Glutamatergic neuron (in vitro differentiated cells): Measurements from ENCODE around the gene TLE1. TPM values are rescaled to one million over a fixed set of nuclear protein-coding genes. Genes with fewer than 3 reads are reported as not detected.

ENCODE experiments used
- DNase-seq: peaks from one replicate; pipeline ENCODE4 v3.0.0; 2022
- H3K27ac Mint-ChIP-seq: one replicate; pipeline ENCODE4 v1.8.0; 2020; ENCODE audit warnings: mild to moderate bottlenecking, mixed read lengths, inconsistent platforms; ENCODE audit not compliant: unreplicated experiment
- H3K27me3 Mint-ChIP-seq: one replicate; pipeline ENCODE4 v1.8.0; 2020; ENCODE audit warnings: mild to moderate bottlenecking, moderate library complexity, mixed read lengths, inconsistent platforms; ENCODE audit not compliant: unreplicated experiment
- H3K36me3 Mint-ChIP-seq: one replicate; pipeline ENCODE4 v1.8.0; 2020; ENCODE audit warnings: mild to moderate bottlenecking, mixed read lengths, inconsistent platforms; ENCODE audit not compliant: unreplicated experiment
- H3K4me1 Mint-ChIP-seq: one replicate; pipeline ENCODE4 v1.8.0; 2020; ENCODE audit warnings: mild to moderate bottlenecking, low read depth, mixed read lengths, inconsistent platforms; ENCODE audit not compliant: unreplicated experiment
- H3K4me3 Mint-ChIP-seq: one replicate; pipeline ENCODE4 v1.8.0; 2020; ENCODE audit warnings: mild to moderate bottlenecking, mixed read lengths, inconsistent platforms; ENCODE audit not compliant: unreplicated experiment
- H3K9me3 Mint-ChIP-seq: one replicate; pipeline ENCODE4 v1.8.0; 2020; ENCODE audit warnings: mild to moderate bottlenecking, moderate library complexity, mixed read lengths, inconsistent platforms; ENCODE audit not compliant: unreplicated experiment
- CTCF ChIP-seq: fragments of 200-600 bp; sonication (generic); IDR thresholded peaks from one replicate; pipeline ENCODE4 v1.5.0; 2021; ENCODE audit not compliant: partially characterized antibody, unreplicated experiment
- total RNA-seq: library from RNA; stranded (reverse); fragmentation: NEBNext Ultra II Directional; extraction: Animal tissue kit (Norgen Biotek cat#: 25700); gene quantifications from one replicate; pipeline ENCODE4 v1.2.1, GENCODE V29; 2021; ENCODE audit not compliant: unreplicated experiment

The TLE1 gene
- total RNA-seq, 1 donor from 2014 or later: 345 TPM

DNA sequence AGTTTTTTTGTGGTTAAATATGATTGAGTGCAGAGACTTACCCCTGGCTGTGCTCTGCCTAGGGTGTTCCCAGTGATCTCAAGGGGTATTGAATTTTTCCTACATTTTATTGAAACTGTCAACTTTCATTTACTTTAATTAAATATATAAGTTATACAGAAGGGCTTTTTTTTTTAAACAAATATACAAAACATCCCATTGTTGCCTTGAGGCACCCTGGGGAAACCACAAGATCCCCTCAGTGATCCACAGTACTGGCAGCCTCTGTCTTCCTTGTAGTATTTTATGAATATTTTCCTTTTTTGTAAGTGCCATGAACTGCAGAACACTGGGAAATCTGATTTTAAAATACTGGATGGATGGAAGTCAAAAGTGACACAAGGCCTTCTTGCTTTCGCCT lies 123.7 kb downstream of the TLE1 start:
- no peak for DNase-seq
- Mint-ChIP-seq H3K36me3 (no peaks in the 10 kb centered on the region), H3K9me3 (peaks cover 13% of the 10 kb centered on the region), H3K4me3 (no peak overlapping the region), H3K4me1 (peaks cover 28% of the 10 kb centered on the region), H3K27ac (no peak overlapping the region), H3K27me3 (peaks cover 9% of the 10 kb centered on the region)
- no peak for TF ChIP-seq CTCF

DNA sequence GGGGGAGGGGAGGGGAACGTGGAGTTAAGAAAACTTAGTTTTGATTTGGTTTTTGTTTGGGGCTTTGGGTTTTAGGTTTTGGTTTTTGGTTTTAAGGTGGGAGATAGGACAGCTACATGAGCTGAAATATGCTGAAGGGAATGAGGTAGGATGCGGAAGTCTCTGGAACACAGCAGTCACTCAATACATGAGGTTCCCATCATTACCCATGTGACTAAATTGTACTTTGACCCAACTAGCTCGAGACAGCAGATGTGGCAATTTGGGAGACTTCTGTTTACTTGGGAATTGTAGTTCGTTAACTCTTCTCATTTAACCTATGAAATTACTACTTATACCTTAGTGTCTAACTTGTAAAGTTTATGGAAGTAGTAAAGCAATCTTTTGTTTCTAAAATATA lies 124.2 kb downstream of the TLE1 start:
- Mint-ChIP-seq H3K9me3 (peaks cover 13% of the 10 kb centered on the region), H3K27ac (no peak overlapping the region), H3K4me3 (no peak overlapping the region), H3K36me3 (no peaks in the 10 kb centered on the region), H3K4me1 (peaks cover 28% of the 10 kb centered on the region), H3K27me3 (peaks cover 9% of the 10 kb centered on the region)
- TF ChIP-seq CTCF: no peak
- DNase-seq: no peak

- TF ChIP-seq CTCF: no peak
- peaks cover 30% of the 10 kb centered on the region for H3K4me1 Mint-ChIP-seq
- no peak for DNase-seq
- H3K36me3 Mint-ChIP-seq: no peaks in the 10 kb centered on the region
- no peak overlapping the region for H3K27ac Mint-ChIP-seq
- H3K27me3 Mint-ChIP-seq: peaks cover 9% of the 10 kb centered on the region
- H3K9me3 Mint-ChIP-seq: peaks cover 13% of the 10 kb centered on the region
- H3K4me3 Mint-ChIP-seq: no peak overlapping the region
Measured at GRCh38 chr9:81564632-81565031, 124.7 kb downstream of the TLE1 start.

GRCh38 chr9:81563739-81564138 lies 125.6 kb downstream of the TLE1 start:
- no peak for DNase-seq
- peaks cover 13% of the 10 kb centered on the region for H3K9me3 Mint-ChIP-seq
- H3K4me3 Mint-ChIP-seq: no peak overlapping the region
- H3K27me3 Mint-ChIP-seq: peaks cover 9% of the 10 kb centered on the region
- H3K27ac Mint-ChIP-seq: no peak overlapping the region
- peaks cover 36% of the 10 kb centered on the region for H3K4me1 Mint-ChIP-seq
- H3K36me3 Mint-ChIP-seq: no peaks in the 10 kb centered on the region
- no peak for TF ChIP-seq CTCF

GRCh38 chr9:81563020-81563407 lies 126.3 kb downstream of the TLE1 start:
- Mint-ChIP-seq H3K9me3 (peaks cover 13% of the 10 kb centered on the region), H3K4me1 (peaks cover 42% of the 10 kb centered on the region), H3K4me3 (no peak overlapping the region), H3K27ac (no peak overlapping the region), H3K27me3 (peaks cover 9% of the 10 kb centered on the region), H3K36me3 (no peaks in the 10 kb centered on the region)
- no peak for DNase-seq
- no peak for TF ChIP-seq CTCF
